H9 (cell line): ENCODE data around the gene FBP2. TPM values are rescaled to one million over a fixed set of nuclear protein-coding genes. Genes with fewer than 3 reads are reported as not detected.

Source experiments
- DNase-seq: peaks from one replicate; pipeline ENCODE4 v3.0.0-alpha.2; 2017
- H2AFZ ChIP-seq: one replicate; pipeline ENCODE4 v1.6.1; 2013; ENCODE audit warnings: mild to moderate bottlenecking, low read length, control low read depth, moderate library complexity
- H2AK5ac ChIP-seq: 2 replicates; pipeline ENCODE4 v1.6.1; 2013; ENCODE audit warnings: low read length, control low read depth, mixed read lengths; ENCODE audit not compliant: insufficient read length
- H2BK120ac ChIP-seq: one replicate; pipeline ENCODE4 v1.6.1; 2013; ENCODE audit warnings: low read depth, mild to moderate bottlenecking, low read length, control low read depth, inconsistent platforms; ENCODE audit not compliant: poor library complexity, severe bottlenecking
- H2BK12ac ChIP-seq: 2 replicates; pipeline ENCODE4 v1.6.1; 2013; ENCODE audit warnings: low read length, control low read depth, mixed read lengths, low read depth; ENCODE audit not compliant: insufficient read length
- H2BK15ac ChIP-seq: 2 replicates; pipeline ENCODE4 v1.6.1; 2013; ENCODE audit warnings: low read depth, low read length, control low read depth
- H2BK20ac ChIP-seq: one replicate; pipeline ENCODE4 v1.6.1; 2013; ENCODE audit warnings: low read depth, mild to moderate bottlenecking, low read length, control low read depth, inconsistent platforms; ENCODE audit not compliant: poor library complexity, severe bottlenecking
- H2BK5ac ChIP-seq: 2 replicates; pipeline ENCODE4 v1.6.1; 2013; ENCODE audit warnings: low read length, control low read depth, mixed read lengths; ENCODE audit not compliant: insufficient read length
- H3K14ac ChIP-seq: 2 replicates; pipeline ENCODE4 v1.6.1; 2013; ENCODE audit warnings: low read length, control low read depth; ENCODE audit not compliant: insufficient read depth
- H3K18ac ChIP-seq: 2 replicates; pipeline ENCODE4 v1.6.1; 2013; ENCODE audit warnings: low read depth, mild to moderate bottlenecking, mixed read lengths, low read length, control low read depth; ENCODE audit not compliant: insufficient read length
- H3K23ac ChIP-seq: 2 replicates; pipeline ENCODE4 v1.6.1; 2013; ENCODE audit warnings: low read length, control low read depth, mixed read lengths, low read depth; ENCODE audit not compliant: insufficient read length
- H3K23me2 ChIP-seq: 2 replicates; pipeline ENCODE4 v1.6.1; 2013; ENCODE audit warnings: low read depth, mild to moderate bottlenecking, mixed read lengths, low read length, control low read depth; ENCODE audit not compliant: insufficient read length, poor library complexity, severe bottlenecking
- H3K27ac ChIP-seq: 2 replicates; pipeline ENCODE4 v1.5.1; 2013; ENCODE audit warnings: low read length, control low read depth, mixed read lengths, low read depth; ENCODE audit not compliant: insufficient read length
- H3K27me3 ChIP-seq: 2 replicates; pipeline ENCODE4 v1.6.1; 2013; ENCODE audit warnings: low read length, control low read depth, inconsistent platforms; ENCODE audit not compliant: insufficient read depth
- H3K4ac ChIP-seq: 2 replicates; pipeline ENCODE4 v1.6.1; 2013; ENCODE audit warnings: low read depth, mild to moderate bottlenecking, control low read depth, inconsistent platforms, low read length, moderate library complexity
- H3K4me1 ChIP-seq: 2 replicates; pipeline ENCODE4 v1.6.1; 2013; ENCODE audit warnings: low read length, control low read depth, inconsistent platforms; ENCODE audit not compliant: insufficient read depth
- H3K4me2 ChIP-seq: 2 replicates; pipeline ENCODE4 v1.6.1; 2013; ENCODE audit warnings: low read length, control low read depth, mixed read lengths; ENCODE audit not compliant: insufficient read length, insufficient read depth
- H3K56ac ChIP-seq: 2 replicates; pipeline ENCODE4 v1.6.1; 2013; ENCODE audit warnings: low read depth, mild to moderate bottlenecking, mixed read lengths, low read length, control low read depth; ENCODE audit not compliant: insufficient read length
- H3K79me1 ChIP-seq: 2 replicates; pipeline ENCODE4 v1.6.1; 2013; ENCODE audit warnings: low read depth, mild to moderate bottlenecking, moderate library complexity, low read length, control low read depth, inconsistent platforms; ENCODE audit not compliant: insufficient read depth, poor library complexity, severe bottlenecking
- H3K79me2 ChIP-seq: 2 replicates; pipeline ENCODE4 v1.6.1; 2013; ENCODE audit warnings: low read length, control low read depth, inconsistent platforms; ENCODE audit not compliant: insufficient read depth
- H3K9ac ChIP-seq: 2 replicates; pipeline ENCODE4 v1.6.1; 2013; ENCODE audit warnings: low read length, control low read depth, mixed read lengths; ENCODE audit not compliant: insufficient read length; ENCODE audit errors: extremely low read depth
- H3K9me3 ChIP-seq: one replicate; pipeline ENCODE4 v1.6.1; 2013; ENCODE audit warnings: low read depth, low read length, inconsistent platforms; ENCODE audit not compliant: control insufficient read depth
- H3T11ph ChIP-seq: one replicate; pipeline ENCODE4 v1.6.1; 2013; ENCODE audit warnings: mild to moderate bottlenecking, low read length, control low read depth, inconsistent platforms
- H4K20me1 ChIP-seq: one replicate; pipeline ENCODE4 v1.6.1; 2013; ENCODE audit not compliant: control insufficient read depth, insufficient read length, insufficient read depth
- H4K5ac ChIP-seq: 2 replicates; pipeline ENCODE4 v1.6.1; 2013; ENCODE audit warnings: low read depth, mild to moderate bottlenecking, mixed read lengths, low read length, control low read depth; ENCODE audit not compliant: insufficient read length
- H4K8ac ChIP-seq: replicated peaks from 2 replicates; pipeline ENCODE4 v1.6.1; 2013; ENCODE audit warnings: low read length, control low read depth, mixed read lengths, low read depth; ENCODE audit not compliant: insufficient read length
- H4K91ac ChIP-seq: 2 replicates; pipeline ENCODE4 v1.6.1; 2013; ENCODE audit warnings: low read depth, mild to moderate bottlenecking, moderate library complexity, mixed read lengths, low read length, control low read depth; ENCODE audit not compliant: insufficient read length
- H3K27ac Mint-ChIP-seq, 3 experiments: 2 replicates in 2 of 3; 3 replicates in 1 of 3; pipeline ENCODE4 v1.8.0; 2020 to 2021; ENCODE audit warnings: mixed read lengths in 3 of 3, mild to moderate bottlenecking in 1 of 3, moderate library complexity in 1 of 3
- H3K27me3 Mint-ChIP-seq: 2 replicates; pipeline ENCODE4 v1.8.0; 2021; ENCODE audit warnings: low read depth, mild to moderate bottlenecking, moderate library complexity, mixed read lengths
- H3K36me3 Mint-ChIP-seq, 3 experiments: 2 replicates in 2 of 3; 3 replicates in 1 of 3; pipeline ENCODE4 v1.8.0; 2020 to 2021; ENCODE audit warnings: low read depth in 3 of 3, mixed read lengths in 3 of 3; ENCODE audit not compliant: insufficient read depth in 1 of 3
- H3K4me1 Mint-ChIP-seq, 2 experiments: 2 replicates each; pipeline ENCODE4 v1.8.0; 2020; ENCODE audit warnings: mixed read lengths in 2 of 2
- H3K4me3 Mint-ChIP-seq, 2 experiments: 2 replicates in 1 of 2; 3 replicates in 1 of 2; pipeline ENCODE4 v1.8.0; 2020 to 2021; ENCODE audit warnings: mild to moderate bottlenecking in 2 of 2, mixed read lengths in 2 of 2, moderate library complexity in 1 of 2
- H3K9me3 Mint-ChIP-seq, 2 experiments: 2 replicates in 1 of 2; 3 replicates in 1 of 2; pipeline ENCODE4 v1.8.0; 2020; ENCODE audit warnings: mild to moderate bottlenecking in 2 of 2, mixed read lengths in 2 of 2, moderate library complexity in 1 of 2
- WGBS: extraction: QIAGEN DNeasy Blood & Tissue Kit; methylation state at CpG from one replicate; pipeline ENCODE4 v1.1.7; 2013; ENCODE audit warnings: missing lambda C conversion rate, low lambda C conversion rate, mixed read lengths; ENCODE audit not compliant: insufficient read length; ENCODE audit errors: extremely low coverage; 5-methylcytosine and 5-hydroxymethylcytosine counted together
- total RNA-seq: library from RNA; stranded (reverse); gene quantifications from 2 replicates; pipeline ENCODE4 v1.2.1, GENCODE V29; 2021
- TF ChIP-seq, protein P1 (sequence below): fragments of 200-600 bp; sonication (generic); conservative IDR thresholded peaks from 3 replicates; pipeline ENCODE4 v1.8.0; 2021; ENCODE audit warnings: antibody characterized with exemption, mild to moderate bottlenecking

Gene FBP2
- total RNA-seq, 1 experiment from 2014 or later: not detected

DNA sequence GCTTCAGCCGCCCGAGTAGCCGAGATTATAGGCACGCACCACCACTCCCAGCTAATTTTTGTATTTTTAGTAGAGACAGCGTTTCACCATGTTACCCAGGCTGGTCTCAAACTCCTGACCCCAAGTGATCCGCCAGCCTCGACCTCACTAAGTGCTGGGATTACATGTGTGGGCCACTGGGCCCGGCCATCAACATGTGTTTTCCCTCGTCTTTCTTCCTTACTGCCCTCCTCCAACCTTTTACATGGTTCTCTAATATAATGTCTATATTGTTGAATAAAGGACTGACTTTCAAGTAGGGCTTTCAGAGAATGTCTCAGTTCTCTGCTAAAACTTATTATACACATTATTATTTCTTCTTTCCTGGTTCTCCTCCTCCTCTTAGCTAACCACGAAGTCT, 60.0 kb downstream of the FBP2 start:
- no CpG with 5 or more reads among the region's 10 CpGs for WGBS
- H3K9ac ChIP-seq: no peak overlapping the region
- H3K36me3 Mint-ChIP-seq: no peaks in the 10 kb centered on the region; a peak in 1 of 7 replicates
- H2AFZ ChIP-seq: no peak overlapping the region
- H3K23me2 ChIP-seq: no peaks in the 10 kb centered on the region
- H3K9me3 Mint-ChIP-seq: no peaks in the 10 kb centered on the region
- H3K27me3 Mint-ChIP-seq: no peaks in the 10 kb centered on the region
- H3T11ph ChIP-seq: no peak overlapping the region
- H2BK5ac ChIP-seq: no peak overlapping the region
- no peaks in the 10 kb centered on the region for H3K27me3 ChIP-seq
- no peak overlapping the region for H3K27ac ChIP-seq
- H3K4me3 Mint-ChIP-seq: no peak overlapping the region
- H4K91ac ChIP-seq: no peak overlapping the region
- no peak overlapping the region; a peak in 1 of 7 replicates for H3K27ac Mint-ChIP-seq
- no peak overlapping the region for H2BK12ac ChIP-seq
- no peaks in the 10 kb centered on the region for H3K9me3 ChIP-seq
- no peak for DNase-seq
- no peaks in the 10 kb centered on the region for H3K79me1 ChIP-seq
- no peak overlapping the region for H3K23ac ChIP-seq
- H2BK20ac ChIP-seq: no peak overlapping the region
- H3K4me2 ChIP-seq: no peak overlapping the region
- H3K4me1 Mint-ChIP-seq: no peaks in the 10 kb centered on the region
- TF ChIP-seq, protein P1, sequence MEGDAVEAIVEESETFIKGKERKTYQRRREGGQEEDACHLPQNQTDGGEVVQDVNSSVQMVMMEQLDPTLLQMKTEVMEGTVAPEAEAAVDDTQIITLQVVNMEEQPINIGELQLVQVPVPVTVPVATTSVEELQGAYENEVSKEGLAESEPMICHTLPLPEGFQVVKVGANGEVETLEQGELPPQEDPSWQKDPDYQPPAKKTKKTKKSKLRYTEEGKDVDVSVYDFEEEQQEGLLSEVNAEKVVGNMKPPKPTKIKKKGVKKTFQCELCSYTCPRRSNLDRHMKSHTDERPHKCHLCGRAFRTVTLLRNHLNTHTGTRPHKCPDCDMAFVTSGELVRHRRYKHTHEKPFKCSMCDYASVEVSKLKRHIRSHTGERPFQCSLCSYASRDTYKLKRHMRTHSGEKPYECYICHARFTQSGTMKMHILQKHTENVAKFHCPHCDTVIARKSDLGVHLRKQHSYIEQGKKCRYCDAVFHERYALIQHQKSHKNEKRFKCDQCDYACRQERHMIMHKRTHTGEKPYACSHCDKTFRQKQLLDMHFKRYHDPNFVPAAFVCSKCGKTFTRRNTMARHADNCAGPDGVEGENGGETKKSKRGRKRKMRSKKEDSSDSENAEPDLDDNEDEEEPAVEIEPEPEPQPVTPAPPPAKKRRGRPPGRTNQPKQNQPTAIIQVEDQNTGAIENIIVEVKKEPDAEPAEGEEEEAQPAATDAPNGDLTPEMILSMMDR: no peak
- no peaks in the 10 kb centered on the region for H4K20me1 ChIP-seq
- H3K14ac ChIP-seq: no peak overlapping the region
- H3K4ac ChIP-seq: no peak overlapping the region
- no peak overlapping the region for H2BK120ac ChIP-seq
- H3K56ac ChIP-seq: no peak overlapping the region
- H3K4me1 ChIP-seq: no peaks in the 10 kb centered on the region
- H3K79me2 ChIP-seq: no peaks in the 10 kb centered on the region
- no peak overlapping the region for H4K5ac ChIP-seq
- H4K8ac ChIP-seq: no peak overlapping the region
- H3K18ac ChIP-seq: no peak overlapping the region
- H2AK5ac ChIP-seq: no peak overlapping the region
- H2BK15ac ChIP-seq: no peak overlapping the region
